Rectal smooth muscle tissue (tissue), 1 donor: Measurements from ENCODE around the gene SEBOX.
A peak's percentile ranks its signal among the peaks of the same experiment; 100 is the strongest.

Source experiments
- H3K27ac ChIP-seq: one replicate; pipeline ENCODE4 v1.7.0; 2013; ENCODE audit warnings: low read depth, low read length, inconsistent platforms
- H3K27me3 ChIP-seq: one replicate; pipeline ENCODE4 v1.7.0; 2013; ENCODE audit warnings: low read length; ENCODE audit not compliant: control insufficient read depth, insufficient read depth
- H3K36me3 ChIP-seq: one replicate; pipeline ENCODE4 v1.7.0; 2013; ENCODE audit warnings: low read length; ENCODE audit not compliant: control insufficient read depth, insufficient read depth
- H3K4me1 ChIP-seq: one replicate; pipeline ENCODE4 v1.7.0; 2013; ENCODE audit warnings: low read length; ENCODE audit not compliant: control insufficient read depth, insufficient read depth
- H3K4me3 ChIP-seq: one replicate; pipeline ENCODE4 v1.7.0; 2013; ENCODE audit warnings: low read length
- H3K9ac ChIP-seq: one replicate; pipeline ENCODE4 v1.7.0; 2013; ENCODE audit warnings: low read length

The SEBOX gene

GRCh38 chr17:28357061-28357900, 7.7 kb downstream of the SEBOX start, which contains the start of gene POLDIP2:
TSS of gene POLDIP2 (minus strand) at chr17:28357527. CDS start at chr17:28357448, 79 bp downstream.
- H3K36me3 ChIP-seq = peaks cover 40% of the 10 kb centered on the region
- peak within 1 kb of the TSS; percentile 93 for H3K4me3 ChIP-seq
- H3K4me1 ChIP-seq = peaks cover 13% of the 10 kb centered on the region
- H3K27me3 ChIP-seq = no peaks in the 10 kb centered on the region
- H3K27ac ChIP-seq = peak within 1 kb of the TSS; percentile 76
- H3K9ac ChIP-seq = peak within 1 kb of the TSS; percentile 80

- Histone ChIP-seq H3K36me3 (peaks cover 68% of the 10 kb centered on the region), H3K4me3 (no peak overlapping the region), H3K27ac (no peak overlapping the region), H3K27me3 (no peaks in the 10 kb centered on the region), H3K4me1 (no peaks in the 10 kb centered on the region), H3K9ac (no peak overlapping the region)
Observed at GRCh38 chr17:28350271-28350670, 14.7 kb downstream of the SEBOX start.

GRCh38 chr17:28348979-28349378, 16.0 kb downstream of the SEBOX start:
- no peak overlapping the region for H3K27ac ChIP-seq
- H3K36me3 ChIP-seq = peaks cover 62% of the 10 kb centered on the region
- no peaks in the 10 kb centered on the region for H3K27me3 ChIP-seq
- H3K4me1 ChIP-seq = no peaks in the 10 kb centered on the region
- no peak overlapping the region for H3K4me3 ChIP-seq
- H3K9ac ChIP-seq = no peak overlapping the region

- no peaks in the 10 kb centered on the region for H3K4me1 ChIP-seq
- no peak overlapping the region for H3K27ac ChIP-seq
- no peak overlapping the region for H3K9ac ChIP-seq
- H3K27me3 ChIP-seq = no peaks in the 10 kb centered on the region
- peaks cover 61% of the 10 kb centered on the region for H3K36me3 ChIP-seq
- no peak overlapping the region for H3K4me3 ChIP-seq
Observed at GRCh38 chr17:28347261-28347891, 17.6 kb downstream of the SEBOX start.

- Histone ChIP-seq H3K4me3 (no peak overlapping the region), H3K36me3 (peaks cover 65% of the 10 kb centered on the region), H3K9ac (no peak overlapping the region), H3K4me1 (no peaks in the 10 kb centered on the region), H3K27ac (no peak overlapping the region), H3K27me3 (no peaks in the 10 kb centered on the region)
Observed at GRCh38 chr17:28346746-28347246, 18.2 kb downstream of the SEBOX start.

- Histone ChIP-seq H3K27me3 (no peaks in the 10 kb centered on the region), H3K4me3 (no peak overlapping the region), H3K27ac (no peak overlapping the region), H3K9ac (no peak overlapping the region), H3K4me1 (no peaks in the 10 kb centered on the region), H3K36me3 (peaks cover 65% of the 10 kb centered on the region)
Observed at GRCh38 chr17:28346199-28346580, 18.8 kb downstream of the SEBOX start.

GRCh38 chr17:28345419-28346198, 19.4 kb downstream of the SEBOX start:
- no peak overlapping the region for H3K27ac ChIP-seq
- no peak overlapping the region for H3K4me3 ChIP-seq
- H3K4me1 ChIP-seq = no peaks in the 10 kb centered on the region
- peaks cover 64% of the 10 kb centered on the region for H3K36me3 ChIP-seq
- H3K9ac ChIP-seq = no peak overlapping the region
- H3K27me3 ChIP-seq = no peaks in the 10 kb centered on the region

GRCh38 chr17:28344435-28344901, 20.5 kb downstream of the SEBOX start:
- Histone ChIP-seq H3K4me1 (no peaks in the 10 kb centered on the region), H3K9ac (no peak overlapping the region), H3K4me3 (no peak overlapping the region), H3K27ac (no peak overlapping the region), H3K36me3 (peaks cover 62% of the 10 kb centered on the region), H3K27me3 (no peaks in the 10 kb centered on the region)

GRCh38 chr17:28344011-28344410, 21.0 kb downstream of the SEBOX start:
- Histone ChIP-seq H3K9ac (no peak overlapping the region), H3K36me3 (peaks cover 65% of the 10 kb centered on the region), H3K27me3 (no peaks in the 10 kb centered on the region), H3K4me3 (no peak overlapping the region), H3K27ac (no peak overlapping the region), H3K4me1 (no peaks in the 10 kb centered on the region)

- peaks cover 60% of the 10 kb centered on the region for H3K36me3 ChIP-seq
- H3K4me1 ChIP-seq = no peaks in the 10 kb centered on the region
- no peak overlapping the region for H3K27ac ChIP-seq
Observed at GRCh38 chr17:28343491-28343932, 21.5 kb downstream of the SEBOX start.

GRCh38 chr17:28342313-28342712, 22.7 kb downstream of the SEBOX start:
- no peak overlapping the region for H3K9ac ChIP-seq
- H3K4me3 ChIP-seq = no peak overlapping the region
- peaks cover 51% of the 10 kb centered on the region for H3K36me3 ChIP-seq
- no peaks in the 10 kb centered on the region for H3K4me1 ChIP-seq
- H3K27me3 ChIP-seq = no peaks in the 10 kb centered on the region
- no peak overlapping the region for H3K27ac ChIP-seq

More at GRCh38 chr17:28343491-28343932, 21.5 kb downstream of the SEBOX start:
- H3K9ac ChIP-seq = no peak overlapping the region
- H3K27me3 ChIP-seq = no peaks in the 10 kb centered on the region
- no peak overlapping the region for H3K4me3 ChIP-seq

GRCh38 chr17:28341516-28341915, 23.5 kb downstream of the SEBOX start:
- H3K27me3 ChIP-seq = no peaks in the 10 kb centered on the region
- peaks cover 45% of the 10 kb centered on the region for H3K36me3 ChIP-seq
- H3K4me1 ChIP-seq = peaks cover 4% of the 10 kb centered on the region
- no peak overlapping the region for H3K27ac ChIP-seq
- H3K4me3 ChIP-seq = no peak overlapping the region
- no peak overlapping the region for H3K9ac ChIP-seq
